PC-3 (cell line): ENCODE data around the gene PNLIPRP3. TPM values are rescaled to one million over a fixed set of nuclear protein-coding genes. Genes with fewer than 3 reads are reported as not detected.

Experiments used
- ATAC-seq: fragments of 200-7000 bp; cut with Tn5 transposase; 2 replicates; pipeline ENCODE4 v1.9.1; 2020; ENCODE audit warnings: mild to moderate bottlenecking, moderate library complexity
- BruUV-seq: library from RNA; stranded (reverse); fragments of 400-500 nt; replicated peaks from 2 replicates; lab custom pipeline; 2021; lab: Mats Ljungman, UMichigan
- CTCF ChIA-PET: fragments of 300-600 bp; sonication (Branson Sonifier 250); formaldehyde crosslinking; loops from one replicate; lab custom pipeline; 2022; ENCODE audit warnings: antibody characterized with exemption; lab: Charles Lee
- POLR2A ChIA-PET: fragments of 300-600 bp; sonication (Branson Sonifier 250); formaldehyde crosslinking; loops from one replicate; lab custom pipeline; 2022; ENCODE audit warnings: antibody characterized with exemption; ENCODE audit not compliant: unreplicated experiment; lab: Charles Lee
- DNase-seq: peaks from one replicate; pipeline ENCODE4 v3.0.0-alpha.2; 2015
- H2AFZ ChIP-seq: fragments of 300-600 bp; sonication (generic); 2 replicates; pipeline ENCODE4 v1.6.0; 2016; ENCODE audit warnings: antibody characterized with exemption, low read length
- H3F3A ChIP-seq: fragments of 300-600 bp; sonication (generic); one replicate; pipeline ENCODE4 v1.6.0; 2017; ENCODE audit warnings: antibody characterized with exemption, low read length, control low read depth, mild to moderate bottlenecking; ENCODE audit not compliant: unreplicated experiment
- H3K27ac ChIP-seq: fragments of 300-600 bp; sonication (generic); 2 replicates; pipeline ENCODE4 v1.5.1; 2016; ENCODE audit warnings: mild to moderate bottlenecking, low read length
- H3K27me3 ChIP-seq: fragments of 300-600 bp; sonication (generic); 2 replicates; pipeline ENCODE4 v1.6.1; 2016; ENCODE audit warnings: low read length, mixed read lengths
- H3K36me3 ChIP-seq: fragments of 300-600 bp; sonication (generic); 2 replicates; pipeline ENCODE4 v1.6.1; 2016; ENCODE audit warnings: low read depth, mixed run types, low read length, mixed read lengths
- H3K4me1 ChIP-seq: fragments of 300-600 bp; sonication (generic); 2 replicates; pipeline ENCODE4 v1.5.1; 2016; ENCODE audit warnings: low read length; ENCODE audit not compliant: insufficient read depth
- H3K4me2 ChIP-seq: fragments of 300-600 bp; sonication (generic); 2 replicates; pipeline ENCODE4 v1.6.0; 2016; ENCODE audit warnings: low read length
- H3K4me3 ChIP-seq: fragments of 300-600 bp; sonication (generic); 2 replicates; pipeline ENCODE4 v1.5.1; 2016; ENCODE audit warnings: mild to moderate bottlenecking, low read length, mixed read lengths
- H3K79me2 ChIP-seq: fragments of 300-600 bp; sonication (generic); 2 replicates; pipeline ENCODE4 v1.6.1; 2017; ENCODE audit warnings: low read length, mixed read lengths
- H3K9ac ChIP-seq: fragments of 300-600 bp; sonication (generic); 2 replicates; pipeline ENCODE4 v1.6.0; 2016; ENCODE audit warnings: mild to moderate bottlenecking, low read length
- H3K9me2 ChIP-seq: fragments of 300-600 bp; sonication (generic); replicated peaks from 2 replicates; pipeline ENCODE4 v1.6.1; 2016; ENCODE audit warnings: mixed run types, low read length, mixed read lengths
- H3K9me3 ChIP-seq: fragments of 300-600 bp; sonication (generic); 2 replicates; pipeline ENCODE4 v1.6.1; 2016; ENCODE audit warnings: low read length, mixed read lengths
- H4K20me1 ChIP-seq: fragments of 300-600 bp; sonication (generic); 2 replicates; pipeline ENCODE4 v1.6.1; 2016; ENCODE audit warnings: low read length, mixed read lengths
- EZH2 ChIP-seq: fragments of 300-600 bp; sonication (generic); IDR thresholded peaks from one replicate; pipeline ENCODE4 v1.6.1; 2017; ENCODE audit warnings: antibody characterized with exemption, mild to moderate bottlenecking, low read length; ENCODE audit not compliant: unreplicated experiment
- EZH2phosphoT487 ChIP-seq: fragments of 300-600 bp; sonication (generic); IDR thresholded peaks from 2 replicates; pipeline ENCODE4 v1.6.1; 2018; ENCODE audit warnings: mild to moderate bottlenecking, antibody characterized with exemption, low read length, borderline replicate concordance
- intact Hi-C: fragments of 100-400 bp; cut with micrococcal nuclease; formaldehyde crosslinking; loops from 2 replicates; pipeline ENCODE4 v1.9.0; 2023
- total RNA-seq: library from RNA; depleted of rRNA; stranded (reverse); fragments of >200 nt; gene quantifications from 2 replicates; pipeline ENCODE4 v1.2.3, GENCODE V29; 2014
- TF ChIP-seq, protein P1 (sequence below): fragments of 300-600 bp; sonication (generic); conservative IDR thresholded peaks from 2 replicates; pipeline ENCODE4 v1.5.1; 2017; ENCODE audit warnings: antibody characterized with exemption, low read depth, mild to moderate bottlenecking, low read length

The PNLIPRP3 gene
- total RNA-seq, 1 experiment from 2014 or later = not detected

DNA sequence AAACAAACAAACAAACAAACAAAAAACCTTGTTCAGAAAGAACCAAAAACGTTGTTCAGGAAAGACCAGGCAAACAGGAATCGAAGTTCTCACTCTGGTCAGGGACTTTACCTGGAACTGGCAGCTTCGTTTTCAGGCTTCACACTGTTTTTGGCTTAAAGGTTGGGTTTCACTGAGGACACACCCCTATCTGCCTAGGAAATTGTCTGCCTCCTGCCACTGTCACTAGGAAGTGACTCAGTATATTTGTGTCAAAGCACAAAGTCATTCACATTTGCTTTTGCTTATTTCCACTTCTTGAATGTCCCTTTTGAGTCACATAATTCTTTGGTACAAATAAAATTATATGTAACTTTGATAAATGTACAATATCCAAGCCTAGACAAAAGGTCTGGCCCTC lies 37.9 kb downstream of the PNLIPRP3 start:
- H3K9me2 ChIP-seq = no peaks in the 10 kb centered on the region
- TF ChIP-seq EZH2phosphoT487 (no peak), EZH2 (no peak)
- TF ChIP-seq, protein P1, sequence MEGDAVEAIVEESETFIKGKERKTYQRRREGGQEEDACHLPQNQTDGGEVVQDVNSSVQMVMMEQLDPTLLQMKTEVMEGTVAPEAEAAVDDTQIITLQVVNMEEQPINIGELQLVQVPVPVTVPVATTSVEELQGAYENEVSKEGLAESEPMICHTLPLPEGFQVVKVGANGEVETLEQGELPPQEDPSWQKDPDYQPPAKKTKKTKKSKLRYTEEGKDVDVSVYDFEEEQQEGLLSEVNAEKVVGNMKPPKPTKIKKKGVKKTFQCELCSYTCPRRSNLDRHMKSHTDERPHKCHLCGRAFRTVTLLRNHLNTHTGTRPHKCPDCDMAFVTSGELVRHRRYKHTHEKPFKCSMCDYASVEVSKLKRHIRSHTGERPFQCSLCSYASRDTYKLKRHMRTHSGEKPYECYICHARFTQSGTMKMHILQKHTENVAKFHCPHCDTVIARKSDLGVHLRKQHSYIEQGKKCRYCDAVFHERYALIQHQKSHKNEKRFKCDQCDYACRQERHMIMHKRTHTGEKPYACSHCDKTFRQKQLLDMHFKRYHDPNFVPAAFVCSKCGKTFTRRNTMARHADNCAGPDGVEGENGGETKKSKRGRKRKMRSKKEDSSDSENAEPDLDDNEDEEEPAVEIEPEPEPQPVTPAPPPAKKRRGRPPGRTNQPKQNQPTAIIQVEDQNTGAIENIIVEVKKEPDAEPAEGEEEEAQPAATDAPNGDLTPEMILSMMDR = no peak
- H3K4me2 ChIP-seq = no peak overlapping the region
- no TSS peak for BruUV-seq
- intact Hi-C loops = no loop called here
- no peaks in the 10 kb centered on the region for H3K9me3 ChIP-seq
- H3F3A ChIP-seq = no peaks in the 10 kb centered on the region
- H3K36me3 ChIP-seq = no peaks in the 10 kb centered on the region
- H3K27me3 ChIP-seq = 0 out of 2 replicates have a peak, but pooled peaks cover 5% of the 10 kb centered on the region
- H3K4me3 ChIP-seq = no peak overlapping the region
- CTCF ChIA-PET = no interaction called here
- H3K27ac ChIP-seq = no peak overlapping the region
- DNase-seq (no peak), ATAC-seq (no peak)
- no peak overlapping the region for H2AFZ ChIP-seq
- no peaks in the 10 kb centered on the region for H3K4me1 ChIP-seq
- POLR2A ChIA-PET = no interaction called here
- H3K79me2 ChIP-seq = no peaks in the 10 kb centered on the region
- H4K20me1 ChIP-seq = no peaks in the 10 kb centered on the region
- no peak overlapping the region for H3K9ac ChIP-seq

DNA sequence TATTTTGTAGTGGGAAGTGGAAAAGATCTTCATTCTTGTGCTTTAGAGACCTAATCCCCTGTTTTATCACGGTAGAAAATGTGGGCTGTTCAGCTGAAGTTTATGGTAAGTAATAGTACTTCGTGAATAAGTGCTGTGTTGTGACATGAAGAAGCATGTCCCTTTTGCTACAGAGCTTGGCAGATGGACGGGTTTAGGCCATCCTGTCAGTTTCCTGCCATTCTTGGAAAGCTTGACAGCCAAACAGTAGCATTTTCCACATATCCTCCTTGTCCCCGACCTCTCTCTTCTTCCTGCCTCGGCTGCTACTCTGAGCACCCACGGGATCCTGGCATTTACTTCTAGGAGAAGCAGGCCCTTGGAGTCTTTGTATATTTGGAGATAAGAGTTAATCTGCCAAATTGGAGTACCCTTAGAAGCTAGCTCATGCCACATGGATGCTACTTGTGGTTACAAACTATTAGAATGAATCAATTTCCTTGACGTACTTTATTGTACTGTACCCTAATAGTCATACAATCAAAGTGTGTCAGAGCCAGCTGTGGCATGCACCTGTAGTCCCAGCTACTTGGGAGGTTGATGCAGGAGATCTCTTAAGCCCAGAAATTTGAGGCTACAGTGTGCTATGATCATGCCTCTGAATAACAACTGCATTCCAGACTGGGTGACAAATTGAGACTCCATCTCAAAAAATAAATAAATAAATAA lies 39.2 kb downstream of the PNLIPRP3 start:
- H3K9me2 ChIP-seq = no peaks in the 10 kb centered on the region
- no peaks in the 10 kb centered on the region for H4K20me1 ChIP-seq
- no peak overlapping the region for H3K27ac ChIP-seq
- ATAC-seq = no peak
- no peaks in the 10 kb centered on the region for H3F3A ChIP-seq
- ChIA-PET POLR2A (no interaction called here), CTCF (no interaction called here)
- H3K9me3 ChIP-seq = no peaks in the 10 kb centered on the region
- no peaks in the 10 kb centered on the region for H3K27me3 ChIP-seq
- no peaks in the 10 kb centered on the region for H3K79me2 ChIP-seq
- H3K36me3 ChIP-seq = no peaks in the 10 kb centered on the region
- TF ChIP-seq EZH2 = no peak
- TF ChIP-seq, protein P1 = no peak
- no peak for TF ChIP-seq EZH2phosphoT487
- no peak overlapping the region for H3K9ac ChIP-seq
- H3K4me2 ChIP-seq = no peak overlapping the region
- no TSS peak for BruUV-seq
- intact Hi-C loops = no loop called here
- no peak overlapping the region for H3K4me3 ChIP-seq
- no peak overlapping the region for H2AFZ ChIP-seq
- DNase-seq = no peak
- H3K4me1 ChIP-seq = no peaks in the 10 kb centered on the region

DNA sequence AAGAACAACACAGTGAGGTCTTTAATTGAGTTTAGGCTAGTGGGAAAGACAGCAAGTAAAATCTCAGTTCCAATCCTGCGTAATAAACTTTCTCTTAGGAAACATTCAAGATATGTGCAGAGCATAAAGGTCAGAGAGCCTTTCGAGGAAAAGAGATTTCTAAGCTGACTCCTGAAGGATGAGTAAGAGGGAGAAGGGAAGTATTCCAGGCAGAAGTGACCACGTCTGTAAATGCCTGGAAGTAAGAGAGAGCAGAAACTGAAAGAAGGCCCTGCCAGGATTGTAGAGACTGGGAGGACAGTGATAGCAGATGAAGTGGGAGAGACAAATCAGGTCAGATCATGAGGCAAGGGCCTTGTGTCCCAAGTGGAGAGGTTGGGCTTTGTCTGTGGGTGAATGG lies 41.8 kb downstream of the PNLIPRP3 start:
- no peaks in the 10 kb centered on the region for H3F3A ChIP-seq
- no peaks in the 10 kb centered on the region for H3K9me2 ChIP-seq
- intact Hi-C loops = no loop called here
- H3K9me3 ChIP-seq = no peaks in the 10 kb centered on the region
- no peaks in the 10 kb centered on the region for H3K4me1 ChIP-seq
- DNase-seq (no peak), ATAC-seq (no peak)
- BruUV-seq = no TSS peak
- TF ChIP-seq EZH2 (no peak), EZH2phosphoT487 (no peak)
- TF ChIP-seq, protein P1 = no peak
- no peak overlapping the region for H3K4me3 ChIP-seq
- ChIA-PET POLR2A (no interaction called here), CTCF (no interaction called here)
- no peaks in the 10 kb centered on the region for H3K36me3 ChIP-seq
- no peak overlapping the region for H3K9ac ChIP-seq
- no peaks in the 10 kb centered on the region for H3K27me3 ChIP-seq
- H4K20me1 ChIP-seq = no peaks in the 10 kb centered on the region
- no peaks in the 10 kb centered on the region for H3K79me2 ChIP-seq
- no peak overlapping the region for H3K4me2 ChIP-seq
- no peak overlapping the region for H2AFZ ChIP-seq
- no peak overlapping the region for H3K27ac ChIP-seq
